D721Med (cell line): ENCODE measurements around the gene MTCH1.

Experiments used
- DNase-seq: peaks from one replicate; pipeline ENCODE4 v3.0.0; 2011; ENCODE audit warnings: low spot score; ENCODE audit not compliant: insufficient read length
- FAIRE-seq: peaks from 2 replicates; lab custom pipeline; 2011; peaks lifted over from hg19 to GRCh38; lab: Jason Lieb, UNC
- CTCF ChIP-seq: IDR thresholded peaks from 2 replicates; pipeline ENCODE4 v1.5.1; 2012; ENCODE audit warnings: mild to moderate bottlenecking, control low read depth; ENCODE audit not compliant: insufficient read depth; ENCODE audit errors: missing control alignments

MTCH1 gene

GRCh38 chr6:36976931-36977330 lies 9.1 kb downstream of the MTCH1 start:
- no peak for FAIRE-seq
- TF ChIP-seq CTCF: no peak

GRCh38 chr6:36976509-36976908 lies 9.5 kb downstream of the MTCH1 start:
- DNase-seq (no peak), FAIRE-seq (no peak)
- TF ChIP-seq CTCF: no peak

More at GRCh38 chr6:36976931-36977330, 9.1 kb downstream of the MTCH1 start:
- no peak for DNase-seq

GRCh38 chr6:36976007-36976264 lies 10.1 kb downstream of the MTCH1 start:
- FAIRE-seq (no peak), DNase-seq (no peak)
- no peak for TF ChIP-seq CTCF

- FAIRE-seq (no peak), DNase-seq (no peak)
- no peak for TF ChIP-seq CTCF
Measured at GRCh38 chr6:36975231-36976006, 10.6 kb downstream of the MTCH1 start.

GRCh38 chr6:36973647-36974046 lies 12.3 kb downstream of the MTCH1 start:
- FAIRE-seq (no peak), DNase-seq (no peak)
- TF ChIP-seq CTCF: no peak

GRCh38 chr6:36973190-36973589 lies 12.8 kb downstream of the MTCH1 start:
- no peak for TF ChIP-seq CTCF
- no peak for FAIRE-seq
- DNase-seq: no peak

- no peak for TF ChIP-seq CTCF
- FAIRE-seq: no peak
Measured at GRCh38 chr6:36971921-36972673, 13.9 kb downstream of the MTCH1 start.

More at GRCh38 chr6:36971921-36972673, 13.9 kb downstream of the MTCH1 start:
- no peak for DNase-seq
